ENCODE results near the gene DMD.
"Not testable (repeated sequence)": the region's sequence is repeated elsewhere in the genome, so short reads cannot be mapped to it uniquely, and the experiment has no call there.

DMD gene

GRCh38 chrX:33211356-33212260 lies at the start of gene DMD:
TSS of gene DMD (minus strand) at chrX:33211549. CDS start at chrX:33211312, 237 bp downstream.
- no peak for DNase-seq (ENCODE audit: low read depth)

- DNase-seq (ENCODE audit: low read depth): no peak
Observed at GRCh38 chrX:33252306-33252825, 41.0 kb upstream of the DMD start.

GRCh38 chrX:33218819-33219218 lies 7.5 kb upstream of the DMD start:
- DNase-seq (ENCODE audit: low read depth): no peak

DNA sequence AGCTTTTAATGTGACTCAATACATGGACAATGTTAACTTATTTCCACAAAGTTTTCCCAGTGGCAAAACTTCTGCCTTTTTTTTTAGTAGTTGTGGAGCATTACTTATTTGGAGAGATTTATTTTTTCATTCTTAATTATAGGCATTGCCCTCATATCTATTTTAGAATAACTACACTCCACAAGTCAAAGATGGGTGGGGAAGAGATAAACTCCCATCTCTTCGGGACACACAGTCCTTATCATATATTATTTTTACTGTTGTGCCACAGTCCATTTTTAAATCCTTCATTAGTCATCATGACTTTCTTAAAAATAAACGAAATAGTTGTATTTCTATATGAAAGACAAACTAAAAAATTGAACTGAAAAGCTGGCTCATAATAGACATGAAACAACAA lies 1.2 kb downstream of the DMD start:
- no peak for DNase-seq (ENCODE audit: low read depth)

DNA sequence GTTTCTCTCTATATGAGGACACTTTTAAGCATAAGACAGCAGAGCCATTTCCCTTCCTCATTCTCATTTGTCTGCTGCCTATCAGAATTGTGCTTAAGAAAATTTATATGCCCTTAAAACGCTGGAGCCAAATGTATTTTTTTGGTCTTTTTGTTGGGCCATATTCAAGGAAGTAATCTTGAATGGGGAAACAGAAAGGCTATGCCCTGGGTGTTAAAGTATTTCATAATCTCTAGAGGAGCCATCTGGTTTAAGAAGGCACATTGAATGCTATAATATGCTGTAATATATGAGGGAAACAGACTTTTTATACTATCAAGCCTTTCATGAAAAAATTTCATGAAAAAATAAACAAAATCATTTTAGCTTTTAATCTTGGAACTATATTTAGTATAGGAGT lies 4.3 kb downstream of the DMD start:
- DNase-seq (ENCODE audit: low read depth): no peak

DNA sequence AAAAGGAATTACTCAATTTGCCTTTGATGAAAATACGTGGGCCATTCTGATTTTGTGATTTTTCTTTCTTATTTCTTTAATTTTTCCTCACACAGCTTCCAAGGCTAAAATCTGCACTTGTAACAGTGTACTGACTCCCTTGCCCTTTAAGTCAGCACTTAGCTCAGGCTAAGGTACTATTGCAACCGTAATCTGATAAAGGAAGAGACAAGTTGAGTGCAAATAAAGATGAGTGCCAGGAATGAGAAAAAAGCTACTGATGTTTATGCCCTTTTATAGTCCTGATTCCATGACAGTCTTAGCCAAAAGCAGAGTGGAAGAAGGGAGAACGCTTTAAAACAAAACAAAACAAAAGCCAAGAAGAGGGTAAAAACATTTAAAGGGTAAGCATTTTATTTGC lies 6.0 kb downstream of the DMD start:
- no peak for DNase-seq (ENCODE audit: low read depth)

DNA sequence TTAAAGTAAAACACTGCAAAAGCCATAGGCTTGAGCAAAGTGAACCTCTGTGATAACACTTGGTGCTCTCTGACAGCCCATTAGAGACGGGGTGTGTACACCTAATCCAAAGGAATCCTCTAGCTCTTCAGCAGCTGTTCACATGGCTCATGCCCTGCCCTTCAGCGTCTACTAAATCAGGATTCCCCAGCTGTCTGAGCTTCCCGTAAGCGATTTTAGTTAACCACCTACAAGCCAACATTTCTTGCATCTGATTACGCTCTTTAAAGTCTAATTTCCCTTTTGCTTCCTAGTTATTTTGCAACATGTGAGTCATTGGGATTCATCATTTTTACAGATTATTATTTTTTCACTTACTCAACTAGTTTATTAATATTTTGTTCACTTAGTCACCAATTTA lies 6.5 kb downstream of the DMD start:
- no peak for DNase-seq (ENCODE audit: low read depth)

DNA sequence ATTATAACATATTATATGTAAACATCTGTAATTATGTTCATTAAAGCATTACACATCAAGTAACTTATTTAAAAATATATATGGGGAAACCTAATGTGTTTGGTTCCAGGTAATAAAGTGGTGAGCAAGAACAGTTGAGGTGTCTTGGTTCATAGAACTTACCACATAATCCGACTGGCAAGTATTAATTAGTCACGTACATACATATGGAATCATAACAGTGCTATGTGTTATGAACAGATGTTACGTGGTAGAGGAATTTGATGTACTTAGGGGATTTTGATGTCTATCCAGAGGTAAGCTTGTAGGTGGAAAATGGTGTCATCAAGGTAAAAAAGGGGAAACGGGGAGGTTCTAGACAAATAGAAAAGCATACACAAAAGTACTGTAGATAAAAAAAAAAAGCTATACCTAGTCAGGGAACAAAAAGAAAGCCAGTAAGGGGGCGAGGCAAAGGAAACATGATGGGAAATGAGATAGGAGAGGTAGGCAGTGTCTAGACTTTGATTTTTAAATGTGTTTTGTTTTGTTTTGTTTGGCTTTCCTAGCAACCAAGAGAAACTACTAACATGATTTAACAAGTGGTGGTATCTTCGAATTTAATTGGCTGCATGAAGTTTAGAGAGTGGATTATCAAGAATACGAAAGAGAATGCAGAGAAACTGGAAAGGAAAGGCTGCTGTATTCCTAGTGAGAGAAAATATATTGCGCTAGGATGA lies 12.6 kb downstream of the DMD start:
- no peak for DNase-seq (ENCODE audit: low read depth)

GRCh38 chrX:33195698-33196097 lies 15.7 kb downstream of the DMD start:
- DNase-seq (ENCODE audit: low read depth): no peak

- DNase-seq (ENCODE audit: low read depth): no peak
Observed at GRCh38 chrX:33194876-33195433, 16.4 kb downstream of the DMD start.

DNA sequence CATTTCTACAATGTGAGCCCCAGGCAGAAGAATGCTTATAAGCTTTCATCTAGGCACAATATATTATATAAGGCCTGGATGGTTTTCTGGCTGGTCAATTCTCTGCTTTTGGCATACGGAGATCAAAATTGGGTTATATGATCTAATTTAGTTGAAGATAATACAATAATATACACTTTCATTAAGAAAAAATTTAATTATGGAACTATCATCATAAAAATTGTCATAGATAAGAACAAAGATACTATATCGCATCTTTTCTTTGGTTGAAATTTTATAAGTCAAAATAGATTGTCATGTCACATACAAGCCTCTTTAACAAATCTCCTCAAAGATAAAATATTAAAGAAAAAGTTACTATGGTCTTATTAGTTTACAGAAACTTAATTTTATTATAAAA lies 17.1 kb downstream of the DMD start:
- DNase-seq (ENCODE audit: low read depth): no peak

GRCh38 chrX:33190016-33190415 lies 21.3 kb downstream of the DMD start:
- no peak for DNase-seq (ENCODE audit: low read depth)

DNA sequence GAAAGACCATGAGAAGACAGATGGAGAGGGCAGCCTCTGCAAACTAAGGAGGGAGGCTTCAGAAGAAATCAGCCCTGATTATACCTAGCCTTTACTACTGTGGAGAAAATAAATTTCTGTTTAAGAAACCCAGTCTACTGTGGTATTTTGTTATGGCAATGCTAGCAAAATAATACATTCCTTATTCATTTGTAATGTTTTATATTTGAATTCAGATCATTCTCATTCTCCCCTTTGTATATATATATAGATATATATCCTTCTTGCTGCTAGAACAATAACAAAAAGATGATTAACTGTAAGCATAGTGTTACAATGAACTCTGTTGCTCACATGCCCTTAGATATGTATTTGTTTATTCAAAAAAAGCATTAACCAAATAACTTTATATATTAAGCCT lies 22.5 kb downstream of the DMD start:
- DNase-seq (ENCODE audit: low read depth): no peak

DNA sequence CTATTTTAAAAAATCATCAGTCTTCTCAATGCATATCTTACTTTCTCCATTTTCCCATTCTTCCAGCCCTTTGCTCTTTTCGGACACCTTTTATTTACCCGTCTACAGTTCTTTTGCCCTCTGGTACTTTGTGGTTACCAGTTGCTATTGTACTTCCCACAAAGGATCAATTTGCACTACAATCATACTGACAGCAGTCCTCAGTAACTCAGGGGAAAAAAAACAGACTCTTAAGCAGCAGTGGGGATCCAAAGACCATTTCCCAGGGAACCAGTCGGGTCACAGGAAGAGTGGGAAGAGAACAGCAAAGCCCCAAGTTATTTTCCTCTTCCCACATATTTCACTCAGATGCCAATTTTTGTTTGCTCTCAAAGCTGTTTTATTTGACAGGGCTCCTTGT lies 23.1 kb downstream of the DMD start:
- no peak for DNase-seq (ENCODE audit: low read depth)

DNA sequence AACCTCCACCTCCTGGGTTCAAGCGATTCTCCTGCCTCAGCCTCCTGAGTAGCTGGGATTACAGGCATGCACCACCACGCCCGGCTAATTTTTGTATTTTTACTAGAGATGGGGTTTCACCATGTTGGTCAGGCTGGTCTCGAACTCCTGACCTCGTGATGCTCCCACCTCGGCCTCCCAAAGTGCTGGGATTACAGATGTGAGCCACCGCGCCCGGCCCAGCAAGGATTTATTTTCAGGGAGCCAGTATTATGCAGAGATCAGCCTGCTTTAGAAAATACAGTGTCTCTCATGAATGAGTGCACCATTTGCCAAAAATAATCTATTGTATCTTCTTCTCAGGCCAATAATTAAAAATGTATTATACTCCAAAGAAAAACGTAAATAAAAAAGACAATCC lies 26.5 kb downstream of the DMD start:
- not testable (repeated sequence) for DNase-seq (ENCODE audit: low read depth)

- DNase-seq (ENCODE audit: low read depth): no peak
Observed at GRCh38 chrX:33183361-33183760, 28.0 kb downstream of the DMD start.

GRCh38 chrX:33178690-33179089 lies 32.7 kb downstream of the DMD start:
- no peak for DNase-seq (ENCODE audit: low read depth)

DNA sequence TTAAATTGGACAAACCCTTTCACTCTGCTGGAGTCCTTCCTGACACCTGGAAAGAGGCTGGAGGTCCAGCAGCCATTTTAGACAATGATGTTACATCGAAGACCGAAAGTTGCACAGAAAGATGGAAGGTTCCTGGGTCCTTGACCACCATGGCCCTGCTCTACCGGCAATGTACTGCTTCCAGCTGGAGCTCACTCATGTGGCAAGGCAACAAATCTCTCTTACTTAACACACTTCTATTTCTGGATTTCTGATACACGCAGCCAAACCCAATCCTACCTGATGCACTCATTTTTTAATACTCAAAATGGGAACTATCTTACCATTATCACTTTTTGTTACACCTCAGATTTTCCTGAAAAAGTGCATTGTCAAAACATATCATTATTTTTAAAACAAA lies 33.1 kb downstream of the DMD start:
- no peak for DNase-seq (ENCODE audit: low read depth)

GRCh38 chrX:33175201-33175600 lies 36.1 kb downstream of the DMD start:
- no peak for DNase-seq (ENCODE audit: low read depth)

GRCh38 chrX:33171041-33171440 lies 40.3 kb downstream of the DMD start:
- no peak for DNase-seq (ENCODE audit: low read depth)

DNA sequence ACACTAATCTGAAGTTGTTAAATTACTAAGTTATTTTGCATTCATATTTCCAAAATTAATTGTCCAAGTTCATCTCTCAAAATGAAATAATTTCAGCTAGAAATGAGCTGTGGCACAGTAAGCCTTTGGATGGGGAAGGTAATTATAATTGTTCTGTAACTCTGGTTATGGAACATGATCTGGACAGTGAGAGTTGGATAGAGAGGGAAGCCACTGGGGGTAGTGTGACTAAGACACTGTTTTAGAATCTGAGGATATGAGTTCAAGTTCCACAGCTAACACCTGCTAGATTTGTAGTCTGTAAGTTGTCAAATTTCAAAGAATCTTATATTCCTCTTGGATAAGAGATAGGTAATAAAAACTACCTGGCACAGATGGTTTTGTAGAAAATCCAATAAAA lies 49.5 kb downstream of the DMD start:
- no peak for DNase-seq (ENCODE audit: low read depth)

DNA sequence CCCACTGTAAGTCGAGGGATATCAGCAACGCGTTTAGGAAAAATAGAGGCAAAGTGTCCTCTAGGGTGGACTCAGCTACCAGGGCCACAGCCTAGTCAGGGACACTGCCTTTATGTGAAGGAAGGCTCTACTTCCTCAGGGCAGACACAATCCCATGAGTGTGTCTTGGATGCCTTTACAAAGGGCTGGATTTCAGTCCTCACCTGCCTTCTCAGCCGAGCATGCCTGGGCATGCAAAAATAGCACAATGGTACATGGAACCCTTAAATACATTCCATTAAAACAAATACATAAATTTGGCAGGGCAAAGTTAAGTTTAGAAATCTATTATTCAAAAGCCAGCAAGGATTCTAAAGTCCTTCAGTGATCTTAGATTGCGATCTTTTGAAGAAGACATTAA lies 51.1 kb downstream of the DMD start:
- DNase-seq (ENCODE audit: low read depth): no peak

DNA sequence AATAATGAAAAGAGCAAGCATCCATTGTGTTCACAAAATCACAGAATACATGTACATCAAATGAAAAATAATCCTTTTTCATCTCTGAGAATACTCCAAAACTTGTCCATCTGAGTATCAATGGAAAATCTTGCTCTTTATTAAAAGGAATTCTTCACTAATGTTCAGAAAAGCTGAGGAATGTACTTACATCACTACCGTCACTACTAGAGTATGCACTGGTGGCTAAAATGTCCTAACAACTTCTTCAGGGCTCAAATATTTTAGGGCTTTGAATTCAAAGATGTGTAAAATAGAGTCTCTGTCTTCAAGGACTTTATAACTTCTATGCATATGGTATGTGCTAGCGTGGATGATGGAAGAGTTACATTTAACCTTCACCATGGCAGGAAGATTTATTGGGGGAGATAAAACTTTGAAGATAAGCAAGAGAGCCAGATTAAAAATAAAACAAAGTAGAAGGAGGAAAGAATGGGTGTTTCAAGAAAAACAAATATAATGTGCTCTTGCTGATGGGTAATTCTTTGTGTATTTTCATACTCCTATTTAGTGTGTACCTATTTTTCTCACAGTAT lies 55.1 kb downstream of the DMD start:
- DNase-seq (ENCODE audit: low read depth): no peak

Measured in EH (cell line).